CD4-positive, alpha-beta T cell treated with Interferon alpha-2 for 1 hour (primary cell): ENCODE results near the gene PHC2.

Experiments used
- DNase-seq, 2 donors: peaks; one replicate each; pipeline ENCODE4 v3.0.0-alpha.2; 2020 to 2022

Gene PHC2

DNA sequence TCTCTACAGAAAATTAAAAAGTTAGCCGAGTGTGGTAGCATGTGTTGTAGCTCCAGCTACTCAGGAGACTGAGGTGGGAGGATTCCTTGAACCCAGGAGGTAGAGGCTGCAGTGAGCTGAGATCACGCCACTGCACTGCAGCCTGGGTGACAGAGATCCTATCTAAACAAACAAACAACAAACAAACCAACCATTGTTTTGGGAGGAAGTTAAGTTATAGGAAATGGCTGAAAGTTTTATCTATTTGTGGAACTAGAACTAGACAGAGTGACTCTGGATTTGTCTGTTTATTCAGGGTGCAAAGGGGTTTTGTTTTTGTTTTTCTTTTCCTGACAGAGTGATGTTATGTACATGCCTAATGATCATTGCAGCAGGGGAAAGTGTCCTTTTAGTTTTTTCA lies 143.6 kb downstream of the PHC2 start:
- DNase-seq = no peak

GRCh38 chr1:33286451-33287185 lies 144.3 kb downstream of the PHC2 start:
- no peak for DNase-seq

DNA sequence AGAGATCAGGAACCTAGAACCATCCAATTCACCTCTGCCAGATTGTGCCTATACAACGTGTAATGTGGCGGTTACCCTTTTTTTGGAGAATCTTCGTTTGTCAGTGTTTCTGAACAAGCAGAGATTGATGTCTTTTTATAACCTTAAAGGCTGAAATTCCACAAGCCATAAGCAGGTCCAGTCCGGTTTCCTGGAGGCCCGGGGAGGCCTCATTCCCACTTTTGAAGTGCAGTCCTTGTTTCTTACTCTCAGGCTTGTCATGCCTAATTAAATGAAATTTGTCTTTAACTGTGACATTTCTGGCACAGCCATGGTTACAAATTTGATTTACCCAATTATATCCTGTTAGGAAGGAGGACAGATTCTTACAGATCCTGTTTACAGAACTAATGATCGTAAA lies 146.8 kb downstream of the PHC2 start:
- no peak for DNase-seq

- no peak for DNase-seq
Measured at GRCh38 chr1:33282791-33283190, 148.1 kb downstream of the PHC2 start.

DNA sequence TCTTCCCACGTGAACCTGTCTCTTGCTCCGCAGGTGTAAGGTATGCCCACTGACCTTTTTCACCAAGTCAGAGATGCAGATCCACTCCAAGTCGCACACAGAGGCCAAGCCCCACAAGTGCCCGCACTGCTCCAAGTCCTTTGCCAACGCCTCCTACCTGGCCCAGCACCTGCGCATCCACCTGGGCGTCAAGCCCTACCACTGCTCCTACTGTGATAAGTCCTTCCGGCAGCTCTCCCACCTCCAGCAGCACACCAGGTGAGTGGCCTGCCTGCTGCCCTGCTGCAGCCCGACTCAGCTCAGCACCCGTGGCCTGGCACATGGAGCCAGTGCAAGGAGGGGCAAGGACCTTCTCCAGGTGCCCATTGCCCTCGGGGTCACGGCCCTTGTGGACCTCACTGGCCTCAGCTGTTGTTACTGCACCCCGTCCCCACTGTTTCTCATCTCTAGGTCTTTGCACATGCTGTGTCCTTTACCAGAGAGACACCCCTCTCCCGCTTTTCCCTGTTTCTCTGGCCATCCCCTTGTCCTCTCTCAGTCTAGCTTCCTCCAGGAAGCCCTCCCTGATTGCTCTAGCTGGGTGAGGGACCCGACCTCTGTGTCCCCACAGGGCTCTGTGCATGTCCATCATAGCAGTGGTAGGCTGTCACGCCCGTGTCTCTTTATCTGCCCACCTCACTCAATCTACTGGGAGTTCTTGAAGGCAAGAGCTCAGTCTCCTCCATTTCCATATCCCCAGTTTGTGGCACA lies 149.2 kb downstream of the PHC2 start:
- no peak for DNase-seq

- no peak for DNase-seq
Measured at GRCh38 chr1:33280091-33280661, 150.7 kb downstream of the PHC2 start.

DNA sequence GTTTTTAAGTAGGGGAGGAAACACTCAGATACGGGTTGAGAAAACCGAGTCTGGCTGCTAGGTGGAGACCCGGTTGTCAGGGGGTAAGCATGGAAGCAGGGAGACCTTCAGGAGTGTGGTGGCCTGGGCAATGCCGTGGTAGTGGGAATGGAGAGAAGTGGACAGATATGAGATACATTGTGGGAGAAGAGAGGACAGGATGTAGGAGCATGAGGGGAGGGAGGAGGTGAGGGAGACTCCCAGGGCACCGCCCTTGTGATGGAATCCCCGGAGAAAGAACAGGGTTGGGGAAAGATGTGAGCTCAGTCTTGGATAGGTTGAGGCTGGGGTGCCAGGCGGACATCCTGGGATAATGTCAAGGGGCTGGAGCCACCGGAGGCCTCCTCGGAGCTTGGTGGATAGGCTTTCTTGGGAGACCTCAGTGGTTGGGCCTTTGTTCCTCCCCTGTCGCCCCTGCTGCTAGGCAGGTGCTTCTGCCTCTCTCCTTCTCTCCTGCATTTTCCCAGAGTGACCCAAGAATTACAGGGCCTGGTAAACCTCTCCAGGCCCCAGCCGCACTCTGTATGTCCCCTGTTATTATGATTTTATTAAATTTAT lies 153.3 kb downstream of the PHC2 start:
- DNase-seq = no peak

DNA sequence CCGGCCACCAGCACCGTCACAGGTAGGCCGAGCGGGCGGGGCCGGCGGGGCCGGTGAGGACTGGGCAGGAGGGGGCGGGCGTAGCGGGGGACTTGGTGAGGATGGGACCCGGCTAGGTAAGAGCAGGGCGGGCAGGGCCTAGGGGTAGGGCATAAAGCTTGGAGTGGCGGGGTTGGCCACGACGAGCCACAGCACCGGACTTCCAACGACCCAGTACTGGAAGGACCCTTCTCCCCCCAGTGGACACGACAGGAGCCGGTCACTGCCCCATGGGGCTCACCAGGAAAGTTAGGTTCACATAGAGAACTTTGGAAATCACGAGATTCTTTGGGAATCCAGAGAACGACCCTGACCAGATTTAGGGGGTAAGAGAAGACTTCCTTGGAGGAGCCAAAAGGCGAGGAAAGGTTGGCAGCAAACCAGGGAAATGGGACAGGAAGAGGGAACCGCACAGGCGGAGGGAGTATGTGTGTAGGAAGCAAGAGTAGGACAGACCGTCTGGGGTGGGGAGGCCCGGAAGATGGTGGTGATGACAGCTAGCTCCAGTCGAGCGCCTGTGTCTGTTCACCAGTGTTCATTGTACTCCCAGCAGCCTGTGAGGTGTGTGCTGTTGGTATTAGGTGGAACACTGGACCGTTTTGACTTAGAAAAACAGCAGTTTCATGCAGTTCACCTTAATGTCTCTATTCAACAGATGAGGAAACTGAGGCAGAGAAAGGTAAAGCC lies 154.2 kb downstream of the PHC2 start:
- no peak for DNase-seq

DNA sequence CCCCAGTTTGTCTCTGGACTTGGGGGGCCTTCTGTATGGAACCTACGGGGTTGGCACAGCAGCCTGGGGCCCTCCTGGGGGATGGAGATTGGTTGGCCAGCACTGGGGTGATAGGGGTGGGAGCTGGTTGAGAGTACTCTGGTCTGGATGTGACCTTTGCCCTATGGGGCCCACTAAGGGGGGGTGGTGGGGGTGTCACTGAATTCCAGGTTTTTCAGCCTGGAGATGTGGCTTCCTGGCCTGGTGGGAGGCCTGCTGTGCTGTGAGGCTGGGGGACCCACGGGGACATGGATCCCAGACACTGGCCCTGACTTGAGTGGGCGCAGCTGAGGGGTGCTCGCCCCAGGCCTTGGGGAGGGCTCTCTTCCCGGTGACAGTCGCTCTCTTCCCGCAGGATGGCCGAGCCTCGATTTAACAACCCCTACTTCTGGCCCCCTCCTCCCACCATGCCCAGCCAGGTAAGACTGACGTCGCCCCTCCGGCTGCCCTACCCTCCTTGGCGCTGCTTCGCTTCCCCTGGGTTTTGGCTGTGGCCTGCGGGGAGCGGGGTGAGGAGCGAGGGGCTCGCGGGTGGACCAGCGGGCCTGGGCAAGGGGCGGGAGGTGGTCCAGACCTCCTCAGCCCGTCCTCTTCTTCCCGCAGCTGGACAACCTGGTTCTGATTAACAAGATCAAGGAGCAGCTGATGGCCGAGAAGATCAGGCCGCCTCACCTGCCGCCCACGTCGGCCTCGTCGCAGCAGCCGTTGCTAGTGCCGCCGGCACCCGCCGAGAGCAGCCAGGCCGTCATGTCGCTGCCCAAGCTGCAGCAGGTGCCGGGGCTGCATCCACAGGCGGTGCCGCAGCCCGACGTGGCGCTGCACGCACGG lies 155.0 kb downstream of the PHC2 start:
- no peak for DNase-seq

- no peak for DNase-seq
Measured at GRCh38 chr1:33275195-33275594, 155.7 kb downstream of the PHC2 start.

GRCh38 chr1:33274446-33274845 lies 156.4 kb downstream of the PHC2 start:
- DNase-seq = no peak

- no peak for DNase-seq
Measured at GRCh38 chr1:33273961-33274371, 156.9 kb downstream of the PHC2 start.
